GM18526 (cell line): ENCODE data around the gene FBXO28.

Source experiments
- POLR2A ChIP-seq: IDR thresholded peaks from 3 replicates; pipeline ENCODE4 v1.6.1; 2011; ENCODE audit not compliant: insufficient read length; ENCODE audit errors: extremely low read depth

FBXO28 gene

DNA sequence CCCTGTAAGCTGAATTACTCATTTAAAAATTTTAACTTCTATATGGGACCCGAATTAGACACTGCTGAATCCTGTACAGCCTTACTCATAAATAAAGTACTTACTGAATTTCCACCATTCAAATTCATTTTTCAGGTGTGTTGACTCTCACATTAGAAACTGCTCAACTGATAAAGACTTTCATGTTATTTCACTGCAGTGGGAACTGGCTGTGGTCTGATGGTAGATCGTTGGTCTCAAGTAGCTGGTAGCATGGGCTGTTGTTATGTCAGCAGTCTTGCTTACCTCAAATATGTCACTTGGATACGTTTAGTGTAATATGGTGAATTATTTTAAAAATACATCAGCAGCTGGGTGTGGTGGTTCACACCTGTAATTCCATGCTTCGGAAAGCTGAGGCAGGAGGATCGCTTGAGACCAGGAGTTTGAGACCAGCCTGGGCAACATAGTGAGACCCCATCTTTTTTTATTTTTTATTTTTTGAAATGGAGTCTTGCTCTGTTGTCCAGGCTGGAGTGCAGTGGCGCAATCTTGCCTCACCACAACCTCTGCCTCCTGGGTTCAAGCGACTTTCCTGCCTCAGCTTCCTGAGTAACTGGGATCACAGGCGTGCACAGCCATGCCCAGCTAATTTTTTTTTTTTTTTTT, 79.5 kb downstream of the FBXO28 start:
- TF ChIP-seq POLR2A: no peak

- TF ChIP-seq POLR2A: no peak
These were observed 83.1 kb downstream of the FBXO28 start for GRCh38 chr1:224196813-224197600.

DNA sequence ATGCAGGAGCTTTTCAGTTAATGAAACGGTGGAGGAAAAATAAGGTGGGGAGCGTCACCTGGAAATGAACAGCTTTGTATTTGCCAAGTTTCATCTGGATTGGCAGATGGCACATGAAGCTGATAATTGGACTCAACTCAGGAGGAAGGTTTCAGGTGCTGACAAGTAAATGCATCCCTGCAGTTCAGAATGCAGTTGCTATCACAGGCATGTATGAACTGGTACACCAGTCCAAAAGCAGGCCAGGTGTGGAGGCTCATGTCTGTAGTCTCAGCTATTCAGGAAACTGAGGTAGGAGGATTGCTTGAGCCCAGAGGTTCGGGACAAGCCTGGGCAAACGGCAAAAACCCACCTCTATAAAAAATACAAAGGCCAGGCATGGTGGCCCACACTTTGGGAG, 84.7 kb downstream of the FBXO28 start:
- no peak for TF ChIP-seq POLR2A

DNA sequence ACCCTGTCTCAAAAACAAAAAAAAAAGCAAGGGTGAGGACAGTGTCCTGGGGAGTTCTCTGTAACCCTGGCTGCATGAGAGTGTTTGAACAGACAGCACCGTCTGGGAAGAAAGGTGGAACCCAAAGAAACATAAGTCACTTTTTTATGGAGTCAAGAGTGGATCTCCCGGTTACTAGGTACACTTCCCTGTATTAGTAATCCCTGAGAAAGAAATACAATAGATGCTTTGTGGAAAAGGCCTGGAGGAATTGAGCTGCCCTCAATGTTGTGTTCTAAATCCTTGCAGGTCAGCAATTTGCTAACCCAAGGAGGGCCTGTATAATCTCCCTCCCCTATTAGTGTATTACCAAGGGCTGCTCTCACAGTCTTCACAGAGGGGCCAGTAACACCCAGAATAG, 85.8 kb downstream of the FBXO28 start:
- TF ChIP-seq POLR2A: no peak

DNA sequence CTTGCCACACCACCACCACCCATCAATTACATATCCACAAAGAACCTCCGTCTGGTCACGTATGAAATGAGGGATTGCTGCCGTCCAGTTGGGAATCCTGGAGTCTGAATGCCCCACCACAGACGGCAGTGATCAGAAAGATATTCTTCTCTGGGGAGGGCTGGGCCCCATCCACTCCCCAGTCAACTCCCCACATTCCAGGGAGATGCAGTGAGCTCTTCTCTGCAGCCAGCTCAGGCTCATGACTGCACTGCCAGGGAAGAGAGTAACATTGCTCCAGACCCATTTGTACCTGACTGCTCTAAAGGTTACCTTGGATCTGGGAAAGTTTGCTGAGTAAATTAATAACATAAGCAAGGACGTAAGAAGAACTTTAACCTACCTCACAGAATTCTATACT, 87.5 kb downstream of the FBXO28 start:
- no peak for TF ChIP-seq POLR2A

DNA sequence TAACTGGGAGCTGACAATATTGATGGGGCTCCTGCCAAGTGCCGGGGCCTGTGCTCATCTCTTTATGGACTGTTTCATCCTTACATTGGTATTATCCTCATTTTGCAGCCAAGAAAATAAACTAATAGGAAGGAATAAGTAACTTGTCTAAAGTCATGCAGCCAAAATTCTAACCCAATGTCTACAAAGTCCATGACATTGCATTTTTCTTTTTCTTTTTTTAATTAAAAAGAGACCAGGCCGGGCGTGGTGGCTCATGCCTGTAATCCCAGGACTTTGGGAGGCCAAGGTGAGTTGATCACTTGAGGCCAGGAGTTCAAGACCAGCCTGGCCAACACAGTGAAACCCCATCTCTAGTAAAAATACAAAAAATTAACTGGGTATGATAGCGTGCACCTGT, 87.9 kb downstream of the FBXO28 start:
- TF ChIP-seq POLR2A: no peak

GRCh38 chr1:224203243-224204016, 89.5 kb downstream of the FBXO28 start:
- TF ChIP-seq POLR2A: no peak

DNA sequence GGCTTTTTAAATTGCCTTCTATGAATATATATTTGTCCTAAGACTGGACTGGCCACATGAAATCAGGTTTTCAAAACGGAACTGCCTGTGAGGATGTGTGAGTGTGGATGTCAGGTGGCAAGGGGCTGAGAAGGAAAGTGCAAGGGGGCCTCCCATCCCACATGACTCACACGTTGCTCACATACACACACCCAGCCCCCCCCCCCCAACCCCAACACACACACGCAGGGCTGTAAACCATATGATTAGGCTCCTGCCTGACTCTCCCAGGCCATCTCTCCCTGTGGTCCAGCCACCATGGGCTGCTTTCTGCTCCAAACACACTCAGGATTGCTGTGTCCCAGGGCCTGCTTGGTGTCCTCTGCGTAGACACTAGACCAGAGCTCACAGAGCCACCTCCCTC, 91.5 kb downstream of the FBXO28 start:
- no peak for TF ChIP-seq POLR2A

DNA sequence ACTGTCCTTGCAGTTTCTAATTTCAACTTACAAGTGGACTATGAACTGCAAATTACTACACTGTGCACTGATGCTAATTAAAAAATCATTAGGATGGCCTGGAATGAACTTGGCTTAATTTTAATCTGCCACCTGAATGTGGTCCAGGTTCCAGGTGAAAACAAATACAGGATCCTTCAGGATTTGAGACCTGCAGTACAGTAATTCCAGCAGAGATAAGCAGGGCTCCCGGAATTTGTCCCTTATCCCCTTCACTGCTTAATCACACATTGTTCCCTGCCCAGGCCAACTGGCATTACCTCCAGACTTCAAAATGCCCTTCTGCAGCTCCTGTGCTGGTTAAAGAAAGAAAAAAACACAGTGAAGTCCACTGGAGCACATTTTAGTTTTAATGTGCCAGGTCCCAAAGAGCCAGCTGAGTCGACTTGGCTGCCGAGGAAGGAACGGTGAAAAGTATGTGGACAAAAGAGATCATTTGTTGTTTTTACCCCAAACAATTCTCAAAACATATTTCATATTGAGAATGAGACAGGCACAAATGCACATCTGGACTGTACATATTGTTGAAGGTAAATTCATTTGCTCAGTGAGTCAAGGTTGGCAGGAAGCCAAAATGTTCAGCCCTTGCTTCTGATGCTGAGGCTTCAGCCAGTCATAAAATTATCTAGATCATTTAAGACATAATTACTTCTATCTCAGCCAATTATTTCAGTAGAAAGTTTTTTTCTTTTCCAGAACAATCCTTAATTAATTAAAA, 97.5 kb downstream of the FBXO28 start:
- no peak for TF ChIP-seq POLR2A
